Psoas muscle (tissue), 8 donors: ENCODE results near the gene PREX1. TPM values are rescaled to one million over a fixed set of nuclear protein-coding genes. Genes with fewer than 3 reads are reported as not detected.

Experiments
- ATAC-seq, 4 donors: fragments of 200-7000 bp; cut with Tn5 transposase; one replicate each; pipeline ENCODE4 v1.9.1; 2020; ENCODE audit warnings: moderate library complexity in 3 of 4, mild to moderate bottlenecking in 2 of 4
- DNase-seq, 2 donors: peaks; one replicate each; pipeline ENCODE4 v3.0.0-alpha.2; 2020
- H3K27ac ChIP-seq: fragments of 200-600 bp; one replicate; pipeline ENCODE4 v1.8.0; 2022
- H3K27me3 ChIP-seq, 3 donors: fragments of 200-600 bp in 1 of 3; one replicate each; pipeline versions ENCODE4 v1.6.1 to v1.8.0; 2013 to 2022; ENCODE audit warnings: low read length in 2 of 3, mild to moderate bottlenecking in 2 of 3, moderate library complexity in 1 of 3; ENCODE audit not compliant: insufficient read depth in 3 of 3
- H3K36me3 ChIP-seq, 2 donors: fragments of 200-600 bp in 1 of 2; one replicate each; pipeline versions ENCODE4 v1.6.1 to v1.8.0; 2013 to 2022; ENCODE audit warnings: low read depth in 1 of 2, mild to moderate bottlenecking in 1 of 2, moderate library complexity in 1 of 2; ENCODE audit not compliant: insufficient read depth in 1 of 2
- H3K4me1 ChIP-seq: fragments of 200-600 bp; one replicate; pipeline ENCODE4 v1.8.0; 2022
- H3K4me3 ChIP-seq: fragments of 200-600 bp; one replicate; pipeline ENCODE4 v1.8.0; 2022; ENCODE audit warnings: mild to moderate bottlenecking
- H3K9me3 ChIP-seq: fragments of 200-600 bp; one replicate; pipeline ENCODE4 v1.8.0; 2022
- CTCF ChIP-seq: fragments of 200-600 bp; IDR thresholded peaks from one replicate; pipeline ENCODE4 v1.8.0; 2022; ENCODE audit warnings: antibody characterized with exemption
- WGBS, 3 donors: extraction: QIAGEN DNeasy Blood & Tissue Kit; methylation state at CpG; one replicate each; pipeline versions ENCODE4 v1.1.6 to v1.1.7; 2013; 5-methylcytosine and 5-hydroxymethylcytosine counted together
- intact Hi-C, 2 donors: fragments of 100-400 bp; cut with DNase I; formaldehyde crosslinking; loops; one replicate each; pipeline versions ENCODE4 v1.11.0 to v1.14.2; 2022
- polyA plus RNA-seq, 3 donors: library from polyadenylated mRNA; stranded (reverse); fragments of 200-250 nt; gene quantifications; one replicate each; pipeline ENCODE4 v1.2.3, GENCODE V29; 2013
- total RNA-seq, 4 donors: library from RNA; stranded (reverse); fragmentation: NEBNext Ultra II Directional in 2 of 4; extraction: Animal tissue kit (Norgen Biotek cat#: 25700) in 2 of 4; gene quantifications; one replicate each; pipeline versions ENCODE4 v1.2.1 to v1.2.4, GENCODE V29; 2021 to 2023
- donor health status: healthy with polysubstance abuse.
- donor health status: DM: no; HTN: no; CAD: no; lungs with moderate emphysema.
- donor health status: Bipolar disorder and iron deficiency.
- donor health status: healthy.
- donor health status: DM: yes; HTN: yes; CAD: no.
- donor health status: DM: no; HTN: no; CAD: no.
- donor health status: DM: no; HTN: no; CAD: no.
- donor health status: DM: yes; HTN: yes; CAD: no.

PREX1 gene
- total and polyA plus RNA-seq, 7 donors: 2.5 to 8.3 (median 5.3) TPM

- Histone ChIP-seq H3K9me3 (no peaks in the 10 kb centered on the region), H3K4me1 (peaks cover 7% of the 10 kb centered on the region), H3K36me3 (no peaks in the 10 kb centered on the region), H3K27me3 (no peaks in the 10 kb centered on the region), H3K4me3 (no peak overlapping the region), H3K27ac (no peak overlapping the region)
- ATAC-seq (no peak), DNase-seq (no peak)
- intact Hi-C loops: no loop called here
- TF ChIP-seq CTCF: no peak
- 81 to 90% (median 90%) methylated on average over 2 of the region's 2 CpGs for WGBS, 3 donors
These were observed 21.5 kb upstream of the PREX1 start for GRCh38 chr20:48849299-48849698.

DNA sequence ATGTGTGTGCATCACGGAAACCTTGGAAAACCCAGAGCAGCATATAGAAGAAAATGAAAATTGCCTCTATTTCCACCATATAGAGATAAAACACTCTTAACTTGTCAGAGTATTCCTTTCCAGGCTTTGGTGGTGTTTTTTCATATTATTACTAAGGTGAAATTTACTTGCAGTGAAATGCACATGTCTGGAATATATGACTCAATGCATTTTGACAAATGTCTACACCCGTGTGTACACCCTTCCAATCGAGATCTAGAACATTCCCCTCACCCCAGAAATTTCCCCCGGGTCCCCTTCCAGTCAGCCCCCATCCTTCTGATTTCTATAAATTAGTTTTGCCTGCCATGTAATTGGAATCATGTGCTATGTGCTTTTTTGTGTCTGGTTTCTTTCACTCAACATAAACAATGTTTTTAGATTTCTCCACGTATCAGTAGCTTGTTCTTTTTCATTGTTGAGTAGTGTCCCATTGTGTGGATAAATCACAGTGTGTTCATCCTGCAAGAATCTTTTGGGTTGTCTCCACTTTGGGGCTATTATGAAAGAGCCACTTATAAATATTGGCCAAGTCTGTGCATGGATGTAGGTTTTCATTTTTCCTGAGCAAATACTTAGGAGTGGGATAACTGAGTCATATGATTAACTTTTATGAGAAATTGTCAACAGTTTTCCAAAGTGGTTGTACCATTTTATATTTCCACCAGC lies 19.9 kb upstream of the PREX1 start:
- Histone ChIP-seq H3K4me1 (no peaks in the 10 kb centered on the region), H3K36me3 (no peaks in the 10 kb centered on the region), H3K9me3 (no peaks in the 10 kb centered on the region), H3K27me3 (no peaks in the 10 kb centered on the region), H3K27ac (no peak overlapping the region), H3K4me3 (no peak overlapping the region)
- no peak for TF ChIP-seq CTCF
- 79 to 88% (median 80%) methylated on average over 5 of the region's 5 CpGs for WGBS, 3 donors
- DNase-seq: no peak
- no peak for ATAC-seq
- intact Hi-C loops: no loop called here

- no peak for DNase-seq
- Histone ChIP-seq H3K36me3 (no peaks in the 10 kb centered on the region), H3K4me3 (no peak overlapping the region), H3K27me3 (no peaks in the 10 kb centered on the region), H3K9me3 (no peaks in the 10 kb centered on the region), H3K27ac (no peak overlapping the region), H3K4me1 (no peaks in the 10 kb centered on the region)
- 40 to 45% (median 42%) methylated on average over 12 of the region's 12 CpGs for WGBS, 3 donors
- no peak for ATAC-seq
- TF ChIP-seq CTCF: no peak
- intact Hi-C loops: no loop called here
These were observed 19.0 kb upstream of the PREX1 start for GRCh38 chr20:48846516-48847492.

- Histone ChIP-seq H3K36me3 (no peaks in the 10 kb centered on the region), H3K27me3 (no peaks in the 10 kb centered on the region), H3K9me3 (no peaks in the 10 kb centered on the region), H3K4me1 (no peaks in the 10 kb centered on the region), H3K4me3 (no peak overlapping the region), H3K27ac (no peak overlapping the region)
- WGBS, 3 donors: 80 to 85% (median 83%) methylated on average over 7 of the region's 7 CpGs
- ATAC-seq (no peak), DNase-seq (no peak)
- TF ChIP-seq CTCF: no peak
- intact Hi-C loops: no loop called here
These were observed 18.0 kb upstream of the PREX1 start for GRCh38 chr20:48845721-48846306.
